ENCODE data around the gene ASH1L.
A peak's percentile ranks its signal among the peaks of the same experiment; 100 is the strongest.

ASH1L gene

GRCh38 chr1:155326631-155327037, 236.0 kb downstream of the ASH1L start:
- peaks cover 16% of the 10 kb centered on the region for H3K36me3 Mint-ChIP-seq (ENCODE audit: low read depth)
- H3K27ac Mint-ChIP-seq, result no peak overlapping the region
- ATAC-seq, result no peak
- H3K9me3 Mint-ChIP-seq, result no peaks in the 10 kb centered on the region
- H3K27me3 Mint-ChIP-seq, result no peaks in the 10 kb centered on the region
- no peak overlapping the region for H3K4me3 Mint-ChIP-seq
- peaks cover 20% of the 10 kb centered on the region for H3K4me1 Mint-ChIP-seq
- no peak for DNase-seq

DNA sequence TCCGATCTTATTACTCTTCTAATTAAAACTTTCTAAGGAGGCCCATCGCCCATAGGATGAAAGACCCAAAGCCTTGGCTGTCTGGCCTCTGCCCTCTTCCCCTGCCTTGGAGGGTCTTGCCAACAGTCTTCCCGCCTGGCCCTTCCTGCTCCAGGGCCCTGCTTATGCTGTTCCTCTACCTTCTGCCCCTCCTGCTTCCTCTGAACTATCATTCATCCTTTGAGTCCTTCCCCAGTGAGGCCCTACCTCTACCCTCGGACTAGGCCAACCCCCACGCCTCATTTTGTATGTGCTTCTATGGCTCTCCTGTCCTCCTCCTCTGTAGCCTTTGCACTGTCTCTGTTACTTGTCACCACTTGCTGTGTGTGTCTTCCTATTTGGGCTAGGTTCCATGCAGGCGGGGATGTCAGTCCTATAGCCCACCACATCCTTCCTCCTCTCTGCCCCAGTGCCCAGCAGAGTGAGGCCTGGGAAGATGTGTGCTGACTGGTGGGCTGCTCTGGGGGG, 236.5 kb downstream of the ASH1L start:
- H3K4me3 Mint-ChIP-seq, result peak overlapping the region; percentile 55
- H3K4me1 Mint-ChIP-seq, result peaks cover 23% of the 10 kb centered on the region
- H3K27ac Mint-ChIP-seq, result peak overlapping the region; percentile 68
- DNase-seq (no peak), ATAC-seq (no peak)
- no peaks in the 10 kb centered on the region for H3K9me3 Mint-ChIP-seq
- H3K36me3 Mint-ChIP-seq (ENCODE audit: low read depth), result peaks cover 13% of the 10 kb centered on the region
- no peaks in the 10 kb centered on the region for H3K27me3 Mint-ChIP-seq

GRCh38 chr1:155325603-155325893, 237.1 kb downstream of the ASH1L start:
- DNase-seq (no peak), ATAC-seq (no peak)
- Mint-ChIP-seq H3K27me3 (no peaks in the 10 kb centered on the region), H3K9me3 (no peaks in the 10 kb centered on the region), H3K4me1 (peaks cover 27% of the 10 kb centered on the region), H3K36me3 (ENCODE audit: low read depth) (peaks cover 8% of the 10 kb centered on the region), H3K4me3 (peak overlapping the region; percentile 55), H3K27ac (peak overlapping the region; percentile 68)

GRCh38 chr1:155324717-155325602, 237.6 kb downstream of the ASH1L start:
- Mint-ChIP-seq H3K4me3 (peak overlapping the region; percentile 81), H3K36me3 (ENCODE audit: low read depth) (peaks cover 8% of the 10 kb centered on the region), H3K9me3 (no peaks in the 10 kb centered on the region), H3K4me1 (peaks cover 33% of the 10 kb centered on the region), H3K27me3 (no peaks in the 10 kb centered on the region), H3K27ac (peak overlapping the region; percentile 56)
- DNase-seq, result peak; percentile 33
- ATAC-seq, result no peak

GRCh38 chr1:155324037-155324716, 238.4 kb downstream of the ASH1L start:
- H3K4me3 Mint-ChIP-seq, result peak overlapping the region; percentile 81
- H3K27me3 Mint-ChIP-seq, result no peaks in the 10 kb centered on the region
- peaks cover 33% of the 10 kb centered on the region for H3K4me1 Mint-ChIP-seq
- peak overlapping the region; percentile 77 for H3K27ac Mint-ChIP-seq
- no peaks in the 10 kb centered on the region for H3K9me3 Mint-ChIP-seq
- peak; percentile 82 for ATAC-seq
- H3K36me3 Mint-ChIP-seq (ENCODE audit: low read depth), result peaks cover 11% of the 10 kb centered on the region
- DNase-seq, result peak; percentile 94

- peaks cover 33% of the 10 kb centered on the region for H3K4me1 Mint-ChIP-seq
- peak; percentile 63 for ATAC-seq
- peak overlapping the region; percentile 77 for H3K27ac Mint-ChIP-seq
These were observed 238.9 kb downstream of the ASH1L start for GRCh38 chr1:155323729-155324036.

GRCh38 chr1:155322953-155323728, 239.5 kb downstream of the ASH1L start:
- DNase-seq, result peak; percentile 93
- Mint-ChIP-seq H3K4me1 (peaks cover 33% of the 10 kb centered on the region), H3K36me3 (ENCODE audit: low read depth) (peaks cover 19% of the 10 kb centered on the region), H3K9me3 (no peaks in the 10 kb centered on the region), H3K4me3 (peak overlapping the region; percentile 81), H3K27ac (peak overlapping the region; percentile 67), H3K27me3 (no peaks in the 10 kb centered on the region)
- peak; percentile 48 for ATAC-seq

More at GRCh38 chr1:155323729-155324036, 238.9 kb downstream of the ASH1L start:
- Mint-ChIP-seq H3K27me3 (no peaks in the 10 kb centered on the region), H3K4me3 (peak overlapping the region; percentile 81), H3K36me3 (ENCODE audit: low read depth) (peaks cover 15% of the 10 kb centered on the region), H3K9me3 (no peaks in the 10 kb centered on the region)
- peak; percentile 87 for DNase-seq

DNA sequence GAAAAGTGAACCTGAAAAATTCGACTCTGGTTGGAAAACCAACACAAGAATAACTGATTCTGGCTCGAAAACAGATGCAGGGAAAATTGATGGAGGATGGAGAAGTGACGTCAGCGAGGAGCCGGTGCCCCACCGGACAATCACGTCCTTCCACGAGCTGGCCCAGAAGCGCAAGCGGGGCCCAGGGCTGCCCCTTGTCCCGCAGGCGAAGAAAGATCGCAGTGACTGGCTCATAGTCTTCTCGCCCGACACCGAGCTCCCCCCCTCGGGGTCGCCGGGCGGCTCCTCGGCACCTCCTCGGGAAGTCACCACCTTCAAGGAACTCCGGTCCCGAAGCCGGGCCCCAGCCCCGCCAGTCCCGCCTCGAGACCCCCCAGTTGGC, 240.0 kb downstream of the ASH1L start:
- H3K4me3 Mint-ChIP-seq, result peak overlapping the region; percentile 81
- DNase-seq (no peak), ATAC-seq (no peak)
- H3K9me3 Mint-ChIP-seq, result no peaks in the 10 kb centered on the region
- H3K4me1 Mint-ChIP-seq, result peaks cover 33% of the 10 kb centered on the region
- no peaks in the 10 kb centered on the region for H3K27me3 Mint-ChIP-seq
- H3K36me3 Mint-ChIP-seq (ENCODE audit: low read depth), result peaks cover 23% of the 10 kb centered on the region
- H3K27ac Mint-ChIP-seq, result no peak overlapping the region

DNA sequence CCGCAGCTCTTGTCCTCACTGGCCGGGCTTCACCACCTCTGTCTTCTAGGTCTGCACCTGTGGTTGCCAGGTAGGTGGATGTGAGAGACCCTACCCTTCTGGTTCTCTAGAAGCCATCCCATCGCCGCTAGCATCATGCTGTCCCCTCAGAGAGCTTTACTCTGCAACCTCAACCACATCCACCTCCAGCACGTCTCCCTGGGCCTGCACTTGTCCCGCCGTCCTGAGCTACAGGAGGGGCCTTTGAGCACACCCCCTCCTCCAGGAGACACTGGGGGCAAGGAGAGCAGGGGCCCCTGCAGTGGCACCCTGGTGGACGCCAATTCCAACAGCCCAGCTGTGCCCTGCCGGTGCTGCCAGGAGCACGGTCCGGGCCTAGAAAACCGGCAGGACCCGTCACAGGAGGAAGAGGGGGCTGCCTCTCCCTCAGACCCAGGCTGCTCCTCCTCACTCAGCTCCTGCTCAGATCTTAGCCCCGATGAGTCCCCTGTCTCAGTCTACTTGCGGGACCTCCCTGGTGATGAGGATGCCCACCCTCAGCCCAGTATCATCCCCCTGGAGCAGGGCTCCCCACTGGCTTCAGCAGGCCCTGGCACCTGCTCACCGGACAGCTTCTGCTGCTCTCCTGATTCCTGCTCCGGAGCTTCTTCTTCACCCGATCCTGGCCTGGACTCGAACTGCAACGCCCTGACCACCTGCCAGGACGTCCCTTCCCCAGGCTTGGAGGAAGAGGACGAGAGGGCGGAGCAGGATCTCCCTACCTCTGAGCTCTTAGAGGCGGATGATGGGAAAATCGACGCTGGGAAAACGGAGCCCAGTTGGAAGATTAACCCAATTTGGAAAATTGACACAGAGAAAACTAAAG, 240.7 kb downstream of the ASH1L start:
- H3K4me1 Mint-ChIP-seq, result peaks cover 33% of the 10 kb centered on the region
- no peak for ATAC-seq
- H3K27ac Mint-ChIP-seq, result no peak overlapping the region
- H3K4me3 Mint-ChIP-seq, result peak overlapping the region; percentile 81
- DNase-seq, result no peak
- no peaks in the 10 kb centered on the region for H3K27me3 Mint-ChIP-seq
- no peaks in the 10 kb centered on the region for H3K9me3 Mint-ChIP-seq
- H3K36me3 Mint-ChIP-seq (ENCODE audit: low read depth), result peaks cover 23% of the 10 kb centered on the region

GRCh38 chr1:155320661-155321617, 241.7 kb downstream of the ASH1L start, which contains the start of gene RUSC1:
Gene RUSC1 (plus strand): TSS chr1:155320894. CDS start chr1:155321774, 880 bp downstream.
- Mint-ChIP-seq H3K4me1 (peaks cover 30% of the 10 kb centered on the region), H3K36me3 (ENCODE audit: low read depth) (peaks cover 26% of the 10 kb centered on the region), H3K4me3 (peak within 1 kb of the TSS; percentile 48), H3K27ac (no peak within 1 kb of the TSS), H3K27me3 (no peaks in the 10 kb centered on the region), H3K9me3 (no peaks in the 10 kb centered on the region)
- DNase-seq, result peak; percentile 81
- ATAC-seq, result peak; percentile 27

- H3K27ac Mint-ChIP-seq, result no peak overlapping the region
- no peaks in the 10 kb centered on the region for H3K9me3 Mint-ChIP-seq
- H3K27me3 Mint-ChIP-seq, result no peaks in the 10 kb centered on the region
- H3K36me3 Mint-ChIP-seq (ENCODE audit: low read depth), result peaks cover 26% of the 10 kb centered on the region
- ATAC-seq (no peak), DNase-seq (no peak)
- H3K4me1 Mint-ChIP-seq, result peaks cover 25% of the 10 kb centered on the region
- H3K4me3 Mint-ChIP-seq, result peak overlapping the region; percentile 48
These were observed 242.4 kb downstream of the ASH1L start for GRCh38 chr1:155320252-155320651.

- Mint-ChIP-seq H3K4me3 (no peak overlapping the region), H3K36me3 (ENCODE audit: low read depth) (peaks cover 26% of the 10 kb centered on the region), H3K27ac (no peak overlapping the region), H3K9me3 (no peaks in the 10 kb centered on the region), H3K4me1 (peaks cover 22% of the 10 kb centered on the region), H3K27me3 (no peaks in the 10 kb centered on the region)
- DNase-seq (no peak), ATAC-seq (no peak)
These were observed 243.1 kb downstream of the ASH1L start for GRCh38 chr1:155319536-155319935.

DNA sequence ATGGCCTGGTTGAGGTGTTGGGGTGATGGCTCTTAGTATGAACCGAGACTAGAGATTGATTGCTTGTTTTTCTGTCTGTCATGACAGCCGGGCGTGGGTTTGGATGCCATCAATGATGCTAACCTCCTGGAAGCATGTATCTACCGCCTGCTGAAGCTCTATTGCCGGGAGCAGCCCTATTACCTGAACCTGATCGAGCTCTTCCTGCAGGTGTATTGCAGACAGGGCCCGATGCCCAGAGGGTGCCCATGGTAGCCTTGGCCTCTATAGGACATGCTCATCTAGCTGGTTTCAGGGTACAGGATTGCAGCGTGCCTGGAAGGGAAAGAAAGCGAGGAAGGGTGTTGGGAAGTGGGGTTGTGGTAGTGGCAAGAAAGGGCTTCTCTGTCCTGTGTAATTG, 244.5 kb downstream of the ASH1L start:
- Mint-ChIP-seq H3K4me1 (peaks cover 25% of the 10 kb centered on the region), H3K27me3 (no peaks in the 10 kb centered on the region), H3K36me3 (ENCODE audit: low read depth) (peaks cover 33% of the 10 kb centered on the region), H3K4me3 (no peak overlapping the region), H3K27ac (no peak overlapping the region), H3K9me3 (no peaks in the 10 kb centered on the region)
- no peak for DNase-seq
- no peak for ATAC-seq

Data from activated naive CD8-positive, alpha-beta T cell treated with anti-CD3 and anti-CD28 coated beads, Interleukin-2, amount 50 U/mL, for 24 hours (primary cell).